DMS114 treated with DMSO at 0.1 percent for 48 hours (cell line): ENCODE results near the gene LRPAP1.

ENCODE experiments used
- DNase-seq: peaks from one replicate; lab custom pipeline; 2025; ENCODE audit not compliant: unreplicated experiment; lab: John Stamatoyannopoulos, UW

LRPAP1 gene

DNA sequence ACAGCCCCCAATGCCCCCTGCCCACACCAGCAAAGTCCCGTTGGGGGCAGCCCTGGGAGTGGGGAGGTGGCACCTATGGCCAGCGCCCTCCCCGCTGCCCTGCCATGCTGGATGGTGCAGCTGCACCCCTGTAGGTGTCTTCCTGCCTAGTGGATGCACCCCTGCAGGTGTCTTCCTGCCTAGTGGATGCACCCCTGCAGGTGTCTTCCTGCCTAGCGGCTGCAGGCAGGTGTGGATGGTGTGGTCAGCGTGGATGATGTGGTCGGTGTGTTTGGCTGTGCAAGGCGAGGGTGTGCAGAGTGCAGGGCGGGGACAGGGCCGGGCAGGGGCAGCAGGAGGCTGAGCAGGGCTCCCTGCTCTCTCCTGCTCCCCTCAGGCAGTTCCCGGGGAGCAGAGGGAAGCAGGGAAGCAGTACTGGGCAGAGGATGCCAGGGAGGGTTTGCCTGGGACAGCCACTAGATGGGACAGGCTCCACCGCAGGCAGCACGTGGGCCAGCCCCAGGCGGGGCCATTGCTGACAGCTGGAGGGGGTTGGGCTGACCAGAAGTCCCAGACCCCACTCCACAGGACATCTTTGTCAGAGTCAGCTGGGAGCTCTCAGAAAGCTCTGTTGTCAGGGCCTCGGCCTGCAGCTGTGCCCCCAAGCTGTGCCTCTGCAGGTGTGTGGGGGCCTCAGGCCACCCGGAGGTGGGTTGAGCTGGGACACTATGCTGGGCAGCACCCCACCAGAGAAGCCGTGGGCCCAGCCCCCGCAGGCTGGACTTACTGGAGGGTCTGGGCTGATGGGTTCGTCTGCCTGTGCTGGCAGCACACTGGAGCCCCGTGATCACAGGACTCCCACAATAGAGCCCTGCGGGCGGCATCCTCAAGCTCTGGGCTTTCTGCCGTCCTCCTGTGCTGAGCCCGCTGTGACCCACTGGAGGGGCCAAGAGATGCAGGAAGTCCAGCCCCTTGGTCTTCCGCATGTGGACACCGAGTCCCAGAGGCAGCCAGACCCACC is 45.4 kb downstream of the LRPAP1 start:
- no peak for DNase-seq

DNA sequence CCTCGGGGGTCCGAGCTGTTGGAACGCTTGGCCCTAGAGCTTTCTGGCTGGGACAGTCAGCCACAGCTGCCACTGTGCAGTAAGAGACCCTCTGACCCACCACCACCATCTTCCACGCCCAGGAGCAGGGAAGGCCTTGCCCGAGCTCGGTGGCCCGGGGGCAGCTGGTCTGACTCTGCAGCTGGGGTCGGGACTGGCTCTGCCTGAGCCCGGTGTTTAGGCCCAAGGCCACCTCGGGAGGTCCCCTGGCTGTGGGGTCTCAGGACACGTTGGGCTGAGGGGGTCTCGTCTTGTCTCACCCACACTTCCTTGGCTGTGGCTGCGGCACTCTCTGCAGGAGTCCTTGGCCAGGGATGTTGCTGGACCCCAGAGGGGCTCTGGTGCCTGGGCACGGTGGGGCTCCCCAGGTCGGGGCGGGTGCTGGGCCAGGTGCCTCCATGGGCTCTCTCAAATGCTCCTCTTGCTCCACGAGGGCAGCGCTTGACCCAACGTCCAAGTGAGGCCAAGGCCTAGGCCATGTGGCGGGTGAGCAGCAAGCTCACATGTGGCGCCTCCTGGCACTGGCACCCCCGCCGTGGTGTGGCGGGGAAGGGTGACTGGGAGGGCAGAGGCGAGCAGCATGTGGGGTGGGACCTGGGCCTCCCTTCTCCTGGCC is 46.2 kb downstream of the LRPAP1 start:
- no peak for DNase-seq

DNA sequence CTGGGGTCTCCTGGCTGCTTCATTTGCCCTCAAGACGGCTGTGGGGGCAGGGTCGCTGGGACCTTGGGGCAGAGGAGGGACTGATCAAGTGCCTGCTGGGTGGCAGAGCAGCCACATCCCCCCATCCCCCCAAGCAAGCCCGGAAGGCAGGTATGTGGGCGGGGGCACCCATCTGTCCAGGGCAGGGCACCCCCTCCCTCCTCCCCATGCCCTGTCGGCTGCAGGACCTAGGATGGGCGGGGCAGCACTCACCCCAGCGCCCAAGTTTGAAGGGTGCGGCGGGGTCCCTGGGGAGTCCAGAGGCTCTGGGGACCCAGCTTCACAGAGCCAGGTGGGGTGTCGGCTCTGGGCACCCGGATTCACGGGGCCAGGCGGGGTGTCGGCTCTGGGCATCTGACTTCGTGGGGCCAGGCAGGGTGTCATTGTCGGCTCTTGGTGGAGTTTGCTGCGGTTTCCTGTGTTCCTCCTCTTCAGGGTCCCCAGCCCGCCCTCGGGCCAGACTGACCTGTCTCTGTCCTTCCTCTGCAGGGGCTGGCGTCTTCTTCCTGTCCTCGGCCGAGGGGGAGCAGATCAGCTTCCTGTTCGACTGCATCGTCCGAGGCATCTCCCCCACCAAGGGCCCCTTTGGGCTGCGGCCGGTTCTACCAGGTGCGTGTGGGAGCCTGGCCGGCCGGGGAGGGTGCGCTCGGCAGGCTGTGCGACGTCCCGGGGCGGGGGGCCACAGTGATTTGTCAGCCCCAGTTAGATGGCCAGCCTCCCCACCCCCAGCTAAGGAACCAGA is 47.0 kb downstream of the LRPAP1 start:
- no peak for DNase-seq

DNA sequence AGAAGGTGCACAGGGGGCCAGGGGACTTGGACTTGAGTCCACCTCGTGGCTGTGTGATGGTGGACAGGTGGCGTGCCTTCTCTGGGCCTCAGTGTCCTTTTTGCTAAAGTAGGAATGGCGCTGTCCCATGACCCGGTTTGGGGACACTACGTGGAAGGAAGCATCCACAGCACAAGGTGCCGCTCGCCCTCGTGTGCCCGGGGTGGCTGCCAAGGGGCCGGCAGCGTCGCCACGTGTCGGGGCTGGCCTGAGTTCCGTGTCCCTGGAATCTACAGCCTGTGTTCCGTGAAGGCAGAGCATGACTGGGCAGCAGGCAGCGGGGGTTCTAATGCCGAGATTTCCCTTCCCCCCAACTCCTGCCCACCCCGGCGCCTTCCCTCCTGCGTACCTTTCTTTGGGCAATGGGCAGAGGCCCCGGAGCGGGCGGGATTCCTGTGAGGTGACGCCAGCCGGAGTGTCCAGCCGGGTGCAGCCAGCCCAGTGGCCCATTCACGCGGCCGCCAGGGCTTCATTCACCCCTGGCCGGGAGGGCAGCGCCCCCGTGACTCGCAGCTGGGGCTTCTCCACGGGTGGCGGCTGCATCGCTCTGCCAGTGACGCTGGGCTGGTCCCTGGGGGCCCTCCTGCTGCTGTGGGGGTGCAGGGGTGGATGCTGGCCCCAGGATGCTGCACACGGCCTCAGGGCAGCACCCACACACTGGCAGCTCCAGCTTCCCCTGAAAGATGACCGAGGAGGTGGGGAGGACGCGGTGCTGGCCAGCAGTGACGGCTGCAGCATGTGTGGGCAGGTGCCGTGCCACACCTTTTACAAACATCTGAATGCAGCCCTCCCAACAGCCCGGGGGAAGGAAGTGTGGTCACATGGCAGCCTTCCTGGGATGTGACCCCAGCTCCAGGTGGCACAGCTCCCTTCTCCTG is 47.9 kb downstream of the LRPAP1 start:
- no peak for DNase-seq

DNA sequence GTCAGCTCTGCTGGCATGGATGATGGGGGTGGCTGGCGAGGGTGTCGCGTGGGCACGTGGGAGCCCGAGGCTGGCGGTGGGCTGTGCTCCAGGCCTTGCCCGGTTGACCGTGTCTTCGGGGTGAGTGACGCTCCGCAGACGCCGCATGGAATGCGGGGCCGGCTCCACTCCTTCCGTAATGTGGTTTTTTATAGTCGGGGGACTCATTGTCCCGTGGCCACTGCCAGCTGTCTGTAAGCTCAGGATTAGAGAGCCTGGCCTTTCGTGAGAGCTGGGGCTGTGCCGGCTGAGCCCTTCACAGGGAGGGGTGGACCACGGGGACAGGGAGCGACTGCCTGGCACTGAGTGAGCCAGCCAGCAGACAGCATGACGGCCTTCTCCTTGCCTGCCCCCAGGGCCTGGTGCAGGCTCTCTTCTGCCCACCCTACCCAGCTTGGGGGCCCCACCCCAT is 48.7 kb downstream of the LRPAP1 start:
- DNase-seq = no peak

DNA sequence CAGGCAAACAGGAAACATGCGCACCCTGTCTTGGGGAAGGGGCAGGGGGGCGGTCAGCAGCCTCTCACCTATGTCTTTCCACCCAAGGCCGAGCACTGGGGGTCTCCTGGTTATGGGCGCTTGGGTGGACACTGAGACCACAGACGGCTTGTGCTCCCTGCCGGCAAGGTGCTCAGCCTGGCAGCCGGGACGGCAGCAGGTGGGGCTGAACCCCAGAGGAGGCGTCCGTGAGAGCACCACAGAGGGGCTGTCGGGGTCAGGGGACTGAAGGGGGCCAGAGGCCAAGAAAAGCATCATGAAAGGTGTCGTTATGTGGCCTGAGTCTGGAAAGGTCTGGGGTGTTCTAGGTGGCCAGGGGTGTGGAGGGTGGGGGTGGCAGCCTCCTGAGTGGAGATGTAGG is 49.5 kb downstream of the LRPAP1 start:
- no peak for DNase-seq

DNA sequence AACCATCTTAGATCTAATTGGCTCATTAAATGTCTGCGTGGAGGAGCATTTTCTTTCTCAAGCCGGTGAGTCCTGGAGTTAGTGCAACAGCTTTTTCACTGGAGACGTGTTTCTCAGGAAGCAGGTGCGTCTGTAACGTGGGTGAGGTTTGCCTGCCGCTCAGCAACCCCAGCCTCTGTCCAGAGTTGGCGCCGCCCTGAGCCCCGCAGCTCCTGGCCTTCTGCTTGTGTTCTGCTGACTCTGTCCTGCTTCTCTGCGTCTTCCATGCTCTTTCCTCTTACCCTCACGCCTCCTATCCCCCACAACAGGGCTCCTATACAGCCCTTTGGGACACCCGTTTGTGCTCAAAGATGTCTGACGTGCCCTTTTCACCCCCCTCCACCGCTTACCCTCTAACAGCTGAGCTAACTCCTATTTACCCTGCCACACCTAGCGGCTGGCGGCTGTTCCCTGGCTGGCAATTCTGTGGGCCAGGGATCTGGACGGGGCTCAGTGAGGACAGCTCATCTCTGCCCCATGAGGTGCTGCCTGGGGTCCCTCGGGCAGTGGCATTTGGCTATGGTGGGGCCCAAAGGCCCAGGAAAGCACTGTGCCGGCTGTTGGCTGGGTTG is 50.3 kb downstream of the LRPAP1 start:
- no peak for DNase-seq

DNA sequence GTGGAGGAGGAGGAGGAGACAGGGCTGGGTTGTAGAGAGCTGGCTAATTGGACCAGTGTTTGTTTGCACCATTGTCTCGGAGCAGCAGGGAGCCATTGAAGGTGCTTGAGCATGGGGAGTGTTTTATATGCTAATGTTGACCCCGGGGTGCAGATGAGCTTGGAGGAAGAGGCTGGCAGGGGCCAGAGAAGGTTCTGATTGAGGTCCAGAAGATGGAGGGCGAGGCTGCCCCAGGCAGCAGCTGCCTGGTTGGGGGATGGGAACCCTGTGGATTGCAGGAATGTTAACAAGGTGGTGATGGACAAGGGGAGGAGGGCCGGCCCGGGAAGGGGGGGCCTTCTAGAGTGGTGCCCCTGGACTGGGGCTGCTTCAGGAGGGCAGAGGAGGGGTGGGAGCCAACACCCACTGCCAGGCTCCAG is 51.1 kb downstream of the LRPAP1 start:
- no peak for DNase-seq

DNA sequence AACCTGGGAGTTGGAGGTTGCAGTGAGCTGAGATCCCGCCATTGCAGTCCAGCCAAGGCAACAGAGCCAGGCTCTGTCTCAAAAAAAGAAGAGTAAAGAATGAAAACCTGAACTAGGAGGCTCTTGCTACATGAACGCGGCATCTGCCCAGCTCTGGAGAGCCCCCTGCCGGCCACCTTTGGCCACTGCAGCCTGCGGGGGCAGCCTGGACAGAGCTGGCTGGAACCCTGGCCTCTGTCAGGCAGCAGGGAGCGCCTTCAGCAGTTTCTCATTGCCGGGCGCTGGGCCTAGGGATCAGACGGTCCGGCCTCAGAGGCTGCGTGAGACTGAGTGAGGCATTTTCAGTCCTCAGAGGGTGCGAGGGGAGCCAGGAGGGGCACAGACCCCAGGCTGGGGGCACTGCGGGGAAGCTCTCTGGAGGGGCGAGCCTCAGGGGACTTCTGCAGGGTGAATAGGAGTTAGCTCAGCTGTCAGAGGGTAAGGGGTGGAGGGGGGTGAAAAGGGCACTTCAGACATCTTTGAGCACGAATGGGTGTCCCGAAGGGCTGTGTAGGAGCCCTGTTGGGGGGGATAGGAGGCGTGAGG is 51.6 kb downstream of the LRPAP1 start:
- DNase-seq = peak; percentile 52

DNA sequence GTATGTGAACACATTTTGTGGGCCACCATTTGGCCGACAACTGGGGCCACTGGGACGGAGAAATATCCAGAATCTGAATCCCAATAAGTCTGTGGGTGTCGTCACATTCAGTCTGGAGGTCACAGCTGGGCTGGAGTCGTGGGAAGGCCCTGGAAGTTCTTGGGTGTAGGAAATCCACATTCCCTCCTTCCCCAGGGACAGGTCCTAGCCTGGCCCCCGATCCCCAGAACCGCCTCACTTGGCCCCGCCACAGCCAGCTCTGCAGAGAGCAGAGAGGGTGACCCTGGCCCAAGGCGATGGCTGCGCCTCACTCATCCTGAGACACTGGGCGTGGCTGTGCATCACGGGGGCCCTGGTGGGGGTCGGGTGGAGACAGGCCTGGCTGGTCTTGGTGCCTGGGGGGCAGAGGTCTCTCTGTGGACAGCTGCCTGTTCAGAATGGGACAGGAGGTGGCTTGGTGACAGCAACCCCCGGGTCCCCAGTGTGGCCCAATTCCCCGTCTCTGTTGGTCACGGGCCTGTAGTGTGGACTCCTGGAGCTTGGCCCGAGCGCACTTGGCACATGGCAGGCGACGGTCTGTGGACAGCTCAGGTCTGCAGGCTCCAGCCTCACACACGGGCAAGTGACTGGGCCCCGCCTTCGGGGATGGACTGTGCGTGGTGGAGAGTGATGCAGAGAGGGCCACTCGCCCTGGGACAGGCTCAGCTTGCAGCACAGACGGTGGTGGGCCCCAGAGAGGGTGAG is 52.7 kb downstream of the LRPAP1 start:
- no peak for DNase-seq

DNA sequence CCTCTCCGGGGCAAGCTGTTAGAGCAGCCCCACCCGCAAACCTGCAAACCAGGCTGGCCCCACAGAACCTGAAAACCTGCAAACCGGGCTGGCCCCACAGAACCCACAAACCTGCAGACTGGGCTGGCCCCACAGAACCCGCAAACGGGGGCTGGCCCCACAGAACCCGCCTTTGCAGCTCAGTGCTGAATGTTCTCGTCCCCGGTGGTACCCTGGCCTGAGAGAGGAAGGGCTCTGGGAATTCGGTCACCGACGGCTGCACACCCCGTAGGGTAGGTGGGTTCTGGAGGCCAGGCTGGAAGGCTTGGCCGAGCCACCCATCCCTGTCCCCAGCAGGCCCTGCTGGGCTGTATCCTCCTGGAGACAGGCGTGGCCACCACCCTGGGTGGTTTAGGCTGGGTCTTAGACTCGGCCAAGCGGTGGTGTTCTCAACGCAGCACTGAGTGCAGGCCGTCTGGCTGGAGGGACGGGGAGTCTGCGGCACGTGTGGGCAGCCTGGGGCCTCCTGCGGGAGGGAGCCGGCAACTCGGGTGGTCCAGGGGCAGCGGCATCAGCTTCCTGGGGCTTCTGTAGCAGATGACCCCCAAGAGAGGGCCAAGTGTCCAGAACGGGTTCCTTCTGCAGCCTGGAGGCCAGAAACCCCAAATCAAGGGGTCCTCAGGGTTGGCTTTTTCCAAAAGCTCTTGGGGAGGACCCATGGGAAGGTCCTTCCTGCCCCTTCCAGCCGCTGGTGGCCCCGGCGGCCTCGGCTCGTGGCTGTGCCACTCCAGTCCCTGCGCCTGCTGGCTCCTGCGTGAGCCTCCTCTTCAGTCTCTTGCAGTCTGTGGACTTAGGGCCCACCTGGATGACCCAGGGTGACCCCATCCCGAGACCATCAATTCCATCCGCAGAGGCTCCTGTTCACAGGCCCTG is 53.5 kb downstream of the LRPAP1 start:
- no peak for DNase-seq

DNA sequence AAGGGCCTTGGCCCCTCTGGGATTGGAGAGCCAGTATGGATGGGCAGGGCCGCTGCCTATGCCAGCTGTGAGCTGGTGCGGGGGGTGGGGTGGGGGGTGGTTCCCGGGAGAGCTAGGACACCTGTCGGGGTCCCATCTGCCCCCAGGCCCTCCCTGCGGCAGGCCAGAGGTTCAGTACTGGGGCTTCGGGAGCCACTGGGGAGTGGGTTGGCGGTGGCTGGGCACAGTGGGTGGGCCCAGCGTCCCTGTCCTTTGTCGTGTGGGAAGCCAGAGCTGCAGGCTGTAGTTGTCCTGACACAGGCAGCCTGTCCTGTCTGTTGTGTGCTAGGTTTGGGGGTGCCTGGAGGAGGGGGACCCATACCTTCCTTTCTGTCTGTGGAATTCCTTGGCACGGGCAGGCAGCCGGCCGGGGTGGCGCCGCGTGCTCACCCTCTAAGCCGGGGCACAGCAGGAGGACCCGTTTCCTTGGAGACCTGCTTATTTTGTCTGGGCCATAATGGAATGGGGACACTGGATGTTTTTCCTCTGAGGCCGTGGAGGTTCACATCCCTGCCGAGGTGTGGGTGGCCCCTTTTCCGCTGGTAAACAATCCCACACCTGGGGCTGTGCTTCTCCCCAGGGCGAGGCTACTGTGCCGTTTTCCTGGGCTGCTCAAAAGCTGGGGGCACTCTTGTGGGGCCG is 54.3 kb downstream of the LRPAP1 start:
- no peak for DNase-seq

DNA sequence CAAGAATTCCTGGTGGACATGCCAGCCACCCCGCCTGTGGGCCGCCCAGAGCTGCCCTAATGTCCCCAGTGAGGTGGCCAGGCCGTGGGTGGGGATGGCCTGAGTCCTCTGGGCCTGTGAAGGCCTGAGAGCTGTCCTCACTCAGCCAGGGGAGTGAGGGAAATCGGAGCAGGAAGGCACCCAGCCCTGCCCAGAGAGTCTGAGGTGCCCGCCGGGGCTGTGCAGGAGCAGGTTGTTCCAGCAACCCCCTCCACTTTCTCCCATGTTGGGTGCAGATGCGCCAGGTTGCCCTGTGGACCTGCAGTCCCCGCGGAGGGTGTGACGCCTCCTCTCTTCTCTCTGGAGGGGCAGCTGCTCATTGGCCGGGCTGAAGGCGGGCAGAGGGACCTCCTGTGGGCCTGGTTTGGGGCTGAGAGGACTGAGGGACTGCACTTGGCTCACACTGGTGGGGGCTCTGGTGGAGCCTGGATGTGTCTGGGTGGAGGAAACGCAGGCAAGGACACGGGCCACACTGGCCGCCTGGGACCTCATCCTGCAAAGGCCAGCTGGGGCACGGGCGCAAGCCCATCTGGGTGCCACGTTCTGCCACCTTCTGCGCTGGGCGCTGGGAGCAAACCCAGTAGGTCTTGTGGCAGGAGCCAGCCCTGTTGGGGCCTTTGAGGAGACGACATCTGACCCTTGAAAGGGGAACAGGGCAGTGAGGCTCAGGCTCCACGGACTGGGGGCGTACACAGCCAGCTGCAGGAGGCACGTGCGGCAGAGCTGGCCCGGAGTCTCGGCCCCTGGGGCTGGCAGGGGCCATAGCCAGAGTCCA is 55.1 kb downstream of the LRPAP1 start:
- DNase-seq = no peak

DNA sequence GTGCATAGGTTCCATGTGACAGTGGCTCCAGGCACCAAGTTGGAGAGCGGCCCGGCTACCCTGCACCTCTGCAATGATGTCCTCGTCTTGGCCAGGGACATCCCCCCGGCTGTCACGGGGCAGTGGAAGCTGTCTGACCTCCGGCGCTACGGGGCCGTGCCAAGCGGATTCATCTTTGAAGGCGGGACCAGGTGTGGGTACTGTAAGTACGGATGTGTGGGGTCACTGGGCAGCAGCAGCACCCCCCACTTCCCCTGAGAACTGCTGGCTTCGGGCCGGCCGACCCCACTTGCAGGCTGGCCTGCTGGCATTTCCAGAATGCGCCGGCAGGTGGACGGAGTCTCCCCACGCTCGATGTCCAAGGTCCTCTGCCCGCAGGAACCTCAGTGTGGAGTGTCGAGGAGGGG is 55.9 kb downstream of the LRPAP1 start:
- DNase-seq = no peak

DNA sequence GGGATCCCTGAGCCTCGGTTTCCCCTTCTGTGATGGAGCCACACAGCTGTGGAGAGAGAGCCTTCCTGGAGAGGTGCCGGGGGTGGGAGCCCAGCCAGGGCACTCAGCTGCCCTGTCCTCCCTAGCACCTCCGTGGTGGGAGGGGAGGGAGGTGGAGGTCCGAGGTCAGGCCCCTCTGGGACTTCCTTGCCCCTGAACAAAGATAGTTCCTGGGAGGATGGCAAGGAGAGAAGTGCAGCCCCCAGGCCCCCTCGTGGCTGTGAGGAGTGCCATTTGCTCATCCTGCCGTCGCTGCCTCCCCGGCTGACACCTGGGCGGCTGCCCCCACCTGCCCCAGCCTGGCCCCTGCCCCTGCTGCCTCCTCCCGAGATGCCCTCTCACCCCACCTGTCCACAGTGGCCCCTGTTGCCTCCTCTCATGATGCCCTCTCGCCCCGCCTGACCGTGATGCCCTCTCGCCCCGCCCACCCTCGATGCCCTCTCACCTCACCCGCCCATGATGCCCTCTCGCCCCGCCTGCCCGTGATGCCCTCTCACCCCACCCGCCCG is 56.4 kb downstream of the LRPAP1 start:
- no peak for DNase-seq

DNA sequence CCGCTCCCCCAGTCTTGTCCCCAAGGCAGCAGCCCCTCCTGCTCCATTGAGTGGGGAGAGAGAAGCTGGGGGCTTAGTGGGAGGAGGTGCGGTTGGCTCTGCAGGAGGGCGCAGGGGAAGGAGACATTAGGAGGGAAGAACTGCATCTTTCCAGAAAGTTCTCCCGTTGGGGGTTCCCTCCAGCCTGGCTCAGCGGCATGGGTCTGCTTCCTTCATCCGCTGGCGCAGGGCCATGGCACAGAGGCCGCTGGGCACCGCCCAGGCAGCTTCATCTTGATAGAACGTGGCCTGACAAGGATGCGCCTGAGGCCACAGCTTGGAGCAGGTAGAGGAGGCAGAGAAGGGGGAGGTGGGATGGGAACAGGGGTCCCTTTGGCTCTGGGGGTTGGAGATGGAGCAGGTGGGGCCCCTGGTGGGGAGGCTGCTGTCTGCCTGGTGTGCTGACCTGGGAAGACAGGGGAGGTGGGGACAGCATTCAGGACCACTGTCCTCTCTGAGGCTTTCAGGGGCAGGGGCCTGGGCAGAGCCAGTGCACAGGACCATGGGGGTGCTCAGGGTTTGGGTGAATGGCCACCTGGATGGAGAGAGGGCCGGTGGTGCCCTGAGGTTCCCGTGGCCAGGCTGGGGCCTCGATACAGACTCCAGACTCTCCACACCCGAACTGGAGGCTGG is 57.0 kb downstream of the LRPAP1 start:
- DNase-seq = no peak
